H1 (cell line): ENCODE data around the gene STYXL1. TPM values are rescaled to one million over a fixed set of nuclear protein-coding genes. Genes with fewer than 3 reads are reported as not detected.
A peak's percentile ranks its signal among the peaks of the same experiment; 100 is the strongest.

ENCODE experiments used
- CTCF ChIA-PET: fragments of 300-600 bp; sonication (Branson Sonifier 250); formaldehyde crosslinking; loops from one replicate; lab custom pipeline; 2021; ENCODE audit not compliant: partially characterized antibody; lab: Charles Lee
- POLR2A ChIA-PET: fragments of 300-600 bp; sonication (Branson Sonifier 250); formaldehyde crosslinking; loops from one replicate; lab custom pipeline; 2021; ENCODE audit warnings: inconsistent platforms; ENCODE audit not compliant: partially characterized antibody; lab: Charles Lee
- DNase-seq, 2 experiments: peaks; one replicate each; pipeline versions ENCODE4 v3.0.0 to v3.0.0-alpha.2; 2010 to 2022; ENCODE audit warnings: low spot score in 2 of 2, low read depth in 1 of 2, mixed read lengths in 1 of 2
- FAIRE-seq: peaks from 2 replicates; lab custom pipeline; 2011; peaks lifted over from hg19 to GRCh38; lab: Jason Lieb, UNC
- H2AFZ ChIP-seq: 2 replicates; pipeline ENCODE4 v1.8.1; 2012; ENCODE audit warnings: low read length, inconsistent platforms
- H2AK5ac ChIP-seq: 2 replicates; pipeline ENCODE4 v1.6.1; 2013; ENCODE audit warnings: low read depth, low read length
- H2BK120ac ChIP-seq: replicated peaks from 2 replicates; pipeline ENCODE3; 2013; ENCODE audit warnings: low read depth, low read length, inconsistent platforms
- H2BK12ac ChIP-seq: 2 replicates; pipeline ENCODE4 v1.6.1; 2013; ENCODE audit warnings: low read depth, low read length
- H2BK15ac ChIP-seq: 2 replicates; pipeline ENCODE4 v1.6.1; 2013; ENCODE audit warnings: low read length
- H2BK20ac ChIP-seq: 2 replicates; pipeline ENCODE4 v1.6.1; 2013; ENCODE audit warnings: low read length
- H2BK5ac ChIP-seq: 2 replicates; pipeline ENCODE4 v1.6.1; 2013; ENCODE audit warnings: low read depth, low read length
- H3K14ac ChIP-seq: 2 replicates; pipeline ENCODE4 v1.6.1; 2013; ENCODE audit warnings: inconsistent platforms; ENCODE audit not compliant: insufficient read length
- H3K18ac ChIP-seq: 2 replicates; pipeline ENCODE4 v1.6.1; 2013; ENCODE audit warnings: low read length; ENCODE audit errors: extremely low read depth
- H3K23ac ChIP-seq: 2 replicates; pipeline ENCODE4 v1.6.1; 2013; ENCODE audit warnings: inconsistent platforms; ENCODE audit not compliant: insufficient read length
- H3K23me2 ChIP-seq: 2 replicates; pipeline ENCODE4 v1.6.1; 2013; ENCODE audit warnings: low read depth, low read length
- H3K27ac ChIP-seq: 2 replicates; pipeline ENCODE4 v1.6.1; 2011; ENCODE audit warnings: low read depth, low read length, inconsistent platforms
- H3K27me3 ChIP-seq, 4 experiments: replicated peaks in 1 of 4; 1 replicate in 1 of 4; 2 replicates in 3 of 4; pipeline versions ENCODE4 v1.6.1 to v1.8.1; 2011 to 2013; ENCODE audit warnings: low read length in 3 of 4, mild to moderate bottlenecking in 3 of 4, inconsistent platforms in 2 of 4, mixed read lengths in 2 of 4, moderate library complexity in 1 of 4; ENCODE audit not compliant: control insufficient read depth in 3 of 4, insufficient read depth in 3 of 4; ENCODE audit errors: extremely low read depth in 1 of 4
- H3K36me3 ChIP-seq, 4 experiments: 2 replicates each; pipeline versions ENCODE4 v1.6.1 to v1.8.1; 2011 to 2013; ENCODE audit warnings: mild to moderate bottlenecking in 4 of 4, low read length in 3 of 4, moderate library complexity in 2 of 4, control low read depth in 1 of 4, inconsistent platforms in 1 of 4; ENCODE audit not compliant: insufficient read depth in 4 of 4, control insufficient read depth in 2 of 4
- H3K4ac ChIP-seq: replicated peaks from 2 replicates; pipeline ENCODE3; 2013; ENCODE audit warnings: low read length, low read depth, mixed read lengths, inconsistent platforms; ENCODE audit not compliant: insufficient read length
- H3K4me1 ChIP-seq, 4 experiments: replicated peaks in 1 of 4; 1 replicate in 1 of 4; 2 replicates in 3 of 4; pipeline versions ENCODE4 v1.6.1 to v1.8.1; 2011 to 2013; ENCODE audit warnings: low read length in 3 of 4, inconsistent platforms in 2 of 4, mixed read lengths in 1 of 4; ENCODE audit not compliant: insufficient read depth in 4 of 4, control insufficient read depth in 3 of 4
- H3K4me2 ChIP-seq, 2 experiments: 2 replicates each; pipeline versions ENCODE4 v1.6.1 to v1.8.1; 2011 to 2013; ENCODE audit warnings: low read depth in 2 of 2, low read length in 2 of 2, control low read depth in 1 of 2, inconsistent platforms in 1 of 2, mild to moderate bottlenecking in 1 of 2; ENCODE audit not compliant: insufficient read depth in 1 of 2
- H3K4me3 ChIP-seq, 4 experiments: fragments of 200-600, 300-600 bp in 1 of 4; sonication (generic), shearing (Covaris generic), sonication (Bioruptor Twin) in 1 of 4; 2 replicates each; pipeline versions ENCODE4 v1.5.1 to v1.8.1; 2011 to 2016; ENCODE audit warnings: low read length in 4 of 4, low read depth in 3 of 4, control low read depth in 2 of 4, inconsistent platforms in 2 of 4, mild to moderate bottlenecking in 2 of 4, mixed read lengths in 1 of 4, moderate library complexity in 1 of 4; ENCODE audit not compliant: insufficient read depth in 2 of 4; ENCODE audit errors: extremely low read depth in 1 of 4
- H3K56ac ChIP-seq: replicated peaks from 2 replicates; pipeline ENCODE3; 2013; ENCODE audit warnings: low read depth, mild to moderate bottlenecking, mixed read lengths, low read length, inconsistent platforms; ENCODE audit not compliant: insufficient read length
- H3K79me1 ChIP-seq: 2 replicates; pipeline ENCODE4 v1.6.1; 2013; ENCODE audit warnings: low read depth, low read length, control low read depth
- H3K79me2 ChIP-seq, 2 experiments: 2 replicates each; pipeline versions ENCODE4 v1.6.1 to v1.8.1; 2012 to 2013; ENCODE audit warnings: low read length in 2 of 2, mild to moderate bottlenecking in 2 of 2, inconsistent platforms in 1 of 2; ENCODE audit not compliant: insufficient read depth in 2 of 2, control insufficient read depth in 1 of 2
- H3K9ac ChIP-seq, 4 experiments: replicated peaks in 1 of 4; 1 replicate in 1 of 4; 2 replicates in 3 of 4; pipeline versions ENCODE4 v1.6.1 to v1.8.1; 2011 to 2013; ENCODE audit warnings: low read depth in 3 of 4, low read length in 3 of 4, control low read depth in 2 of 4, mild to moderate bottlenecking in 2 of 4, moderate library complexity in 2 of 4, inconsistent platforms in 1 of 4; ENCODE audit errors: extremely low read depth in 1 of 4
- H3K9me3 ChIP-seq, 2 experiments: 2 replicates each; pipeline versions ENCODE4 v1.6.1 to v1.8.1; 2012 to 2013; ENCODE audit warnings: mild to moderate bottlenecking in 2 of 2, moderate library complexity in 2 of 2, control low read depth in 1 of 2, inconsistent platforms in 1 of 2, low read depth in 1 of 2, low read length in 1 of 2, mixed read lengths in 1 of 2; ENCODE audit not compliant: insufficient read depth in 2 of 2
- H4K20me1 ChIP-seq, 2 experiments: replicated peaks in 1 of 2; 2 replicates each; pipeline versions ENCODE3 to v1.8.1; 2011 to 2013; ENCODE audit warnings: inconsistent platforms in 2 of 2, low read length in 2 of 2, mild to moderate bottlenecking in 1 of 2; ENCODE audit not compliant: insufficient read depth in 2 of 2, control insufficient read depth in 1 of 2
- H4K5ac ChIP-seq: 2 replicates; pipeline ENCODE4 v1.6.1; 2013; ENCODE audit warnings: low read length, low read depth, mixed read lengths, inconsistent platforms; ENCODE audit not compliant: insufficient read length
- H4K8ac ChIP-seq: 2 replicates; pipeline ENCODE4 v1.8.0; 2013; ENCODE audit warnings: mild to moderate bottlenecking, moderate library complexity, low read length, inconsistent platforms; ENCODE audit not compliant: insufficient read depth; ENCODE audit errors: extremely low read depth
- H4K91ac ChIP-seq: replicated peaks from 2 replicates; pipeline ENCODE3; 2013; ENCODE audit warnings: low read length, mixed read lengths, inconsistent platforms; ENCODE audit not compliant: insufficient read length
- BCL11A ChIP-seq, 2 experiments: IDR thresholded peaks; one replicate each; pipeline ENCODE4 v1.6.1; 2011; ENCODE audit warnings: low read depth in 2 of 2, low read length in 2 of 2, mild to moderate bottlenecking in 2 of 2
- CBX8 ChIP-seq: fragments of 300-800, 300-1000 bp; sonication (generic); IDR thresholded peaks from 2 replicates; pipeline ENCODE4 v1.7.1; 2016; ENCODE audit warnings: low read depth, low read length, borderline replicate concordance
- CTBP2 ChIP-seq: IDR thresholded peaks from 2 replicates; pipeline ENCODE4 v1.7.0; 2011; ENCODE audit warnings: borderline replicate concordance, mild to moderate bottlenecking, moderate library complexity, mixed read lengths, low read length; ENCODE audit not compliant: insufficient read depth, insufficient read length
- KDM1A ChIP-seq: fragments of 200-600, 300-600 bp; sonication (generic); IDR thresholded peaks from 2 replicates; pipeline ENCODE4 v1.7.1; 2016; ENCODE audit warnings: mild to moderate bottlenecking, low read length, borderline replicate concordance
- KDM4A ChIP-seq: IDR thresholded peaks from one replicate; pipeline ENCODE4 v1.7.1; 2012; ENCODE audit warnings: low read depth, mild to moderate bottlenecking, moderate library complexity, low read length, inconsistent platforms; ENCODE audit not compliant: severe bottlenecking
- MAFK ChIP-seq: IDR thresholded peaks from 2 replicates; pipeline ENCODE4 v1.6.1; 2012; ENCODE audit warnings: low read depth, mild to moderate bottlenecking, improper control_type of control experiment, low read length
- NANOG ChIP-seq: IDR thresholded peaks from 2 replicates; pipeline ENCODE4 v1.6.1; 2011; ENCODE audit warnings: low read length, low read depth, mild to moderate bottlenecking, inconsistent platforms; ENCODE audit not compliant: insufficient read depth, poor library complexity, severe bottlenecking
- SIN3A ChIP-seq, 2 experiments: IDR thresholded peaks in 1 of 2; conservative IDR thresholded peaks in 1 of 2; 2 replicates each; pipeline ENCODE4 v1.6.1; 2011 to 2012; ENCODE audit warnings: low read length in 2 of 2, improper control_type of control experiment in 1 of 2, low read depth in 1 of 2, mild to moderate bottlenecking in 1 of 2
- SP1 ChIP-seq: IDR thresholded peaks from 2 replicates; pipeline ENCODE4 v1.6.1; 2011; ENCODE audit warnings: low read depth, low read length
- TAF7 ChIP-seq: optimal IDR thresholded peaks from 2 replicates; pipeline ENCODE3; 2011; ENCODE audit warnings: low read depth, mild to moderate bottlenecking, inconsistent platforms, low read length, moderate library complexity, borderline replicate concordance
- ZNF274 ChIP-seq: IDR thresholded peaks from 2 replicates; pipeline ENCODE4 v1.7.0; 2012; ENCODE audit warnings: low read length, borderline replicate concordance; ENCODE audit errors: extremely low read depth
- WGBS, 2 experiments: shearing (Covaris generic) in 1 of 2; methylation state at CpG; one replicate each; pipeline versions ENCODE4 v1.1.6 to v1.1.7; 2013 to 2015; ENCODE audit warnings: low lambda C conversion rate in 2 of 2, mixed read lengths in 2 of 2, inconsistent platforms in 1 of 2, low coverage in 1 of 2, missing lambda C conversion rate in 1 of 2; ENCODE audit not compliant: insufficient replicate concordance in 2 of 2, insufficient coverage in 1 of 2, insufficient read length in 1 of 2; ENCODE audit errors: extremely low coverage in 1 of 2, missing lambda C conversion rate in 1 of 2; 5-methylcytosine and 5-hydroxymethylcytosine counted together
- polyA plus RNA-seq, 7 experiments: library from polyadenylated mRNA; depleted of rRNA in 3 of 7; stranded (reverse) in 5 of 7; unstranded in 2 of 7; fragments of >200 nt in 5 of 7; fragments of 200-250 nt in 2 of 7; gene quantifications; 1 replicate in 5 of 7; 2 replicates in 1 of 7; 4 replicates in 1 of 7; pipeline versions ENCODE4 v1.2.1 to v1.2.3, GENCODE V29; 2011 to 2013; ENCODE audit warnings: missing spikeins in 2 of 7, mixed read lengths in 2 of 7
- total RNA-seq: library from RNA; stranded (reverse); fragmentation: NEBNext Ultra II Directional; extraction: Animal tissue kit (Norgen Biotek cat#: 25700); gene quantifications from 2 replicates; pipeline ENCODE4 v1.2.1, GENCODE V29; 2021

Gene STYXL1
- total and polyA plus RNA-seq, 2 of the 8 experiments (the other 6 are each of a cell fraction or from before 2014, with no cell fraction given): 32.3 to 53.9 TPM

DNA sequence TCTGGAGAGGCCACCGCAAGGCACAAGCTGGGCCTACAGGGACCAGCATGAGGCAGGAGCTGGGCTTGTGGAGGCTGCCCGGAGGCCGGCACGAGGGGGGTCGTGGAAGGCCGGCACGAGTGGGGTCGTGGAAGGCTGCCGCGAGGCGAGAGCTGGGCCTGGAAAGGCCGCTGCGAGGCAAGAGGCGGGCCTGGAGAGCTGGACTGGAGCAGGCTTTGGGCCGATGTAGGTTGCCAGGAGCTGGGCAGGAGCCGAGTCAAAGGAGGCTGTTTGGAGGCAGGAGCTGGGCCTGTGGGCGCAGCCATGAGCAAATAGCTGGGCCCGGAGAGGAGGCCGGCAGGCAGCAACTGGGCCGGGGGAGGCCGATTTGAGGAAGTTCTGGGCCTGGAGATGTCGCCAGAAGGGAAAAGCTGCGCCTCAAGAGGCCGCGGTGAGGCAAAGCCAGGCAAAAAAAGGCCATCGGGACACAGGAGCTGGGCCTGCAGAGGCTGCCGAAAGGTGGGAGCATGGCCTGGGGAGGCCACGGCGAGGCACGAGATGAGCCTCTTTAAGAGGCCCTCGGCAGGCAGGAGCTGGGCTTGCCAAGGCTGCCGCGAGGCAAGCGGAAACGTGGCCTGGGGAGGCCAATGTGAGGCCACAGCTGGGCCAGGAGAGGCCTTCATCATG, 26.6 kb upstream of the STYXL1 start:
- no peaks in the 10 kb centered on the region for H4K20me1 ChIP-seq
- POLR2A ChIA-PET: interaction anchor here (0.5 to 1.6 kb wide), 7 partner anchors 12 to 285 kb away, joined by 3 to 7 read pairs (median 3); no protein-coding TSS in a partner anchor
- H3K56ac ChIP-seq: no peak overlapping the region
- DNase-seq: no peak
- no peak overlapping the region for H2AFZ ChIP-seq
- no peak overlapping the region for H2BK12ac ChIP-seq
- no peak overlapping the region for H2BK120ac ChIP-seq
- no peak overlapping the region for H3K23ac ChIP-seq
- no peak for TF ChIP-seq MAFK
- TF ChIP-seq SIN3A (conservative IDR thresholded peaks at IDR 0.05 in 1 of 2, IDR thresholded peaks at IDR 0.05 in 1 of 2; ENCODE audit: low read depth in 1 of 2, low read length in 2 of 2): no peak
- no peak for TF ChIP-seq CBX8
- TF ChIP-seq TAF7: no peak
- TF ChIP-seq ZNF274: no peak
- TF ChIP-seq SP1: no peak
- TF ChIP-seq NANOG: no peak
- no peak for TF ChIP-seq KDM1A
- TF ChIP-seq BCL11A (IDR thresholded peaks at IDR 0.05; ENCODE audit: low read depth in 2 of 2, low read length in 2 of 2): no peak
- TF ChIP-seq CTBP2: no peak
- TF ChIP-seq KDM4A: no peak
- no peaks in the 10 kb centered on the region for H3K79me1 ChIP-seq
- WGBS, 2 experiments: 93% methylated on average over 34 of the region's 35 CpGs; no CpG with 5 or more reads in 1 of the 2 experiments
- no peak overlapping the region for H4K91ac ChIP-seq
- no peaks in the 10 kb centered on the region for H3K9me3 ChIP-seq
- H2AK5ac ChIP-seq: no peak overlapping the region
- H3K4me2 ChIP-seq: no peak overlapping the region
- H3K27ac ChIP-seq: no peak overlapping the region
- FAIRE-seq: no peak
- no peak overlapping the region for H3K14ac ChIP-seq
- H2BK15ac ChIP-seq: no peak overlapping the region
- no peak overlapping the region for H4K5ac ChIP-seq
- H4K8ac ChIP-seq: peak overlapping the region; percentile 71
- H2BK5ac ChIP-seq: no peak overlapping the region
- no peaks in the 10 kb centered on the region for H3K23me2 ChIP-seq
- H2BK20ac ChIP-seq: no peak overlapping the region
- no peaks in the 10 kb centered on the region for H3K27me3 ChIP-seq
- no peak overlapping the region for H3K4ac ChIP-seq
- H3K18ac ChIP-seq: no peak overlapping the region; the same call in 1 of the 2 replicates
- CTCF ChIA-PET: interaction anchor here (0.7 to 7.1 kb wide), 22 partner anchors 9 to 277 kb away, joined by 3 to 50 read pairs (median 4); no protein-coding TSS in a partner anchor
- H3K4me1 ChIP-seq: peaks cover 0 to 3% (median 1%) of the 10 kb centered on the region in 4 experiments; a peak in 5 of 7 replicates
- no peak overlapping the region for H3K9ac ChIP-seq
- no peaks in the 10 kb centered on the region for H3K36me3 ChIP-seq
- no peak overlapping the region for H3K4me3 ChIP-seq
- H3K79me2 ChIP-seq: no peaks in the 10 kb centered on the region
